GM18505 (cell line): ENCODE data around the gene C10orf53.

ENCODE experiments used
- ATAC-seq: cut with Tn5 transposase; IDR thresholded peaks from one replicate; pipeline ENCODE4 v1.9.1; 2021; ENCODE audit not compliant: unreplicated experiment
- POLR2A ChIP-seq: IDR thresholded peaks from 4 replicates; pipeline ENCODE4 v1.6.1; 2011; ENCODE audit warnings: borderline replicate concordance; ENCODE audit not compliant: insufficient read depth, insufficient read length; ENCODE audit errors: extremely low read depth

C10orf53 gene

GRCh38 chr10:49741108-49741995, 61.9 kb downstream of the C10orf53 start:
- no peak for TF ChIP-seq POLR2A
- no peak for ATAC-seq

GRCh38 chr10:49742683-49743463, 63.4 kb downstream of the C10orf53 start:
- ATAC-seq, result no peak
- no peak for TF ChIP-seq POLR2A

- ATAC-seq, result no peak
- TF ChIP-seq POLR2A, result no peak
These were observed 64.1 kb downstream of the C10orf53 start for GRCh38 chr10:49743464-49744075.

- no peak for ATAC-seq
- no peak for TF ChIP-seq POLR2A
These were observed 64.7 kb downstream of the C10orf53 start for GRCh38 chr10:49744091-49744685.

- ATAC-seq, result no peak
- no peak for TF ChIP-seq POLR2A
These were observed 65.6 kb downstream of the C10orf53 start for GRCh38 chr10:49744924-49745605.

GRCh38 chr10:49745756-49746155, 66.3 kb downstream of the C10orf53 start:
- no peak for TF ChIP-seq POLR2A
- no peak for ATAC-seq

- no peak for TF ChIP-seq POLR2A
- no peak for ATAC-seq
These were observed 67.3 kb downstream of the C10orf53 start for GRCh38 chr10:49746626-49747302.
